Panc1 (cell line): ENCODE data around the gene TRIM66. TPM values are rescaled to one million over a fixed set of nuclear protein-coding genes. Genes with fewer than 3 reads are reported as not detected.

Source experiments
- ATAC-seq: fragments of 200-7000 bp; cut with Tn5 transposase; 2 replicates; pipeline ENCODE4 v1.9.1; 2020; ENCODE audit warnings: mild to moderate bottlenecking, moderate library complexity
- BruUV-seq: library from RNA; stranded (reverse); fragments of 400-500 nt; replicated peaks from 2 replicates; lab custom pipeline; 2021; lab: Mats Ljungman, UMichigan
- CTCF ChIA-PET: fragments of 300-600 bp; sonication (Branson Sonifier 250); formaldehyde crosslinking; loops from one replicate; lab custom pipeline; 2022; ENCODE audit warnings: antibody characterized with exemption; lab: Charles Lee
- POLR2A ChIA-PET: fragments of 300-600 bp; sonication (Branson Sonifier 250); formaldehyde crosslinking; loops from one replicate; lab custom pipeline; 2022; ENCODE audit warnings: antibody characterized with exemption; lab: Charles Lee
- DNase-seq: peaks from one replicate; pipeline ENCODE4 v3.0.0-alpha.2; 2010; ENCODE audit warnings: low read depth, low spot score
- H3K27ac ChIP-seq: 2 replicates; pipeline ENCODE4 v1.5.1; 2011; ENCODE audit warnings: mild to moderate bottlenecking, low read length, inconsistent platforms
- H3K27me3 ChIP-seq: fragments of 200-500 bp; sonication (Bioruptor generic); 2 replicates; pipeline ENCODE4 v1.6.0; 2014; ENCODE audit warnings: low read length, inconsistent platforms; ENCODE audit not compliant: control insufficient read depth, insufficient read depth
- H3K36me3 ChIP-seq: fragments of 200-500 bp; sonication (Bioruptor generic); 2 replicates; pipeline ENCODE4 v1.5.1; 2014; ENCODE audit warnings: inconsistent platforms, mild to moderate bottlenecking, low read length, moderate library complexity; ENCODE audit not compliant: control insufficient read depth, insufficient read depth
- H3K4me1 ChIP-seq: 2 replicates; pipeline ENCODE4 v1.5.1; 2011; ENCODE audit warnings: inconsistent platforms, mild to moderate bottlenecking, low read length, moderate library complexity; ENCODE audit not compliant: control insufficient read depth, insufficient read depth
- H3K4me3 ChIP-seq, 2 experiments: 2 replicates each; pipeline ENCODE4 v1.5.1; 2011 to 2012; ENCODE audit warnings: low read depth in 2 of 2, low read length in 2 of 2, mild to moderate bottlenecking in 2 of 2, inconsistent platforms in 1 of 2, moderate library complexity in 1 of 2
- H3K9me3 ChIP-seq: fragments of 200-500 bp; sonication (Bioruptor generic); 2 replicates; pipeline ENCODE4 v1.5.1; 2014; ENCODE audit warnings: low read depth, mild to moderate bottlenecking, inconsistent platforms, low read length, moderate library complexity; ENCODE audit not compliant: control insufficient read depth, insufficient read depth
- POLR2AphosphoS5 ChIP-seq: IDR thresholded peaks from 2 replicates; pipeline ENCODE4 v1.6.1; 2012; ENCODE audit warnings: mild to moderate bottlenecking, low read depth, low read length, moderate library complexity
- REST ChIP-seq, 2 experiments: IDR thresholded peaks; 2 replicates each; pipeline ENCODE4 v1.6.1; 2011 to 2012; ENCODE audit warnings: low read depth in 2 of 2, control low read depth in 1 of 2, low read length in 1 of 2, mild to moderate bottlenecking in 1 of 2, moderate library complexity in 1 of 2; ENCODE audit not compliant: insufficient read depth in 1 of 2
- SIN3A ChIP-seq: IDR thresholded peaks from 2 replicates; pipeline ENCODE4 v1.6.1; 2012; ENCODE audit warnings: low read depth, mild to moderate bottlenecking, low read length, moderate library complexity, borderline replicate concordance; ENCODE audit not compliant: insufficient read depth
- TCF7L2 ChIP-seq: IDR thresholded peaks from 2 replicates; pipeline ENCODE4 v1.6.1; 2011; ENCODE audit warnings: mild to moderate bottlenecking, low read depth, low read length, inconsistent platforms
- in situ Hi-C: cut with HindIII; loops from 2 replicates; pipeline ENCODE4 v1.10.0; 2016; ENCODE audit warnings: low sequenced_read_pairs, low pct_unique_long_range_greater_than_20kb
- intact Hi-C: fragments of 100-400 bp; cut with micrococcal nuclease; formaldehyde crosslinking; loops from one replicate; pipeline ENCODE4 v1.10.0; 2022; ENCODE audit not compliant: unreplicated experiment
- total RNA-seq: library from RNA; stranded (reverse); gene quantifications from one replicate; pipeline ENCODE4 v1.2.1, GENCODE V29; 2021; ENCODE audit not compliant: unreplicated experiment
- TF ChIP-seq, protein P1 (sequence below): fragments of 450-650 bp; IDR thresholded peaks from 2 replicates; pipeline ENCODE4 v1.5.1; 2017; ENCODE audit warnings: mild to moderate bottlenecking

TRIM66 gene
- total RNA-seq, 1 experiment from 2014 or later = 30.4 TPM

- in situ Hi-C loops = no loop called here
- TF ChIP-seq POLR2AphosphoS5 (no peak), REST (IDR thresholded peaks at IDR 0.05; ENCODE audit: insufficient read depth in 1 of 2, low read depth in 2 of 2, low read length in 1 of 2) (no peak), SIN3A (no peak), TCF7L2 (no peak)
- TF ChIP-seq, protein P1, sequence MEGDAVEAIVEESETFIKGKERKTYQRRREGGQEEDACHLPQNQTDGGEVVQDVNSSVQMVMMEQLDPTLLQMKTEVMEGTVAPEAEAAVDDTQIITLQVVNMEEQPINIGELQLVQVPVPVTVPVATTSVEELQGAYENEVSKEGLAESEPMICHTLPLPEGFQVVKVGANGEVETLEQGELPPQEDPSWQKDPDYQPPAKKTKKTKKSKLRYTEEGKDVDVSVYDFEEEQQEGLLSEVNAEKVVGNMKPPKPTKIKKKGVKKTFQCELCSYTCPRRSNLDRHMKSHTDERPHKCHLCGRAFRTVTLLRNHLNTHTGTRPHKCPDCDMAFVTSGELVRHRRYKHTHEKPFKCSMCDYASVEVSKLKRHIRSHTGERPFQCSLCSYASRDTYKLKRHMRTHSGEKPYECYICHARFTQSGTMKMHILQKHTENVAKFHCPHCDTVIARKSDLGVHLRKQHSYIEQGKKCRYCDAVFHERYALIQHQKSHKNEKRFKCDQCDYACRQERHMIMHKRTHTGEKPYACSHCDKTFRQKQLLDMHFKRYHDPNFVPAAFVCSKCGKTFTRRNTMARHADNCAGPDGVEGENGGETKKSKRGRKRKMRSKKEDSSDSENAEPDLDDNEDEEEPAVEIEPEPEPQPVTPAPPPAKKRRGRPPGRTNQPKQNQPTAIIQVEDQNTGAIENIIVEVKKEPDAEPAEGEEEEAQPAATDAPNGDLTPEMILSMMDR = no peak
- H3K4me3 ChIP-seq = no peak overlapping the region
- ATAC-seq (no peak), DNase-seq (no peak)
- H3K27me3 ChIP-seq = no peaks in the 10 kb centered on the region
- H3K9me3 ChIP-seq = no peaks in the 10 kb centered on the region
- intact Hi-C loops = no loop called here
- ChIA-PET POLR2A (no interaction called here), CTCF (no interaction called here)
- no TSS peak for BruUV-seq
- no peak overlapping the region for H3K27ac ChIP-seq
- H3K36me3 ChIP-seq = peaks cover 3% of the 10 kb centered on the region; the same call in 1 of the 2 replicates
- peaks cover 12% of the 10 kb centered on the region for H3K4me1 ChIP-seq
Observed at GRCh38 chr11:8693010-8693551, 10.6 kb upstream of the TRIM66 start.

GRCh38 chr11:8692417-8692816 is 10.0 kb upstream of the TRIM66 start:
- in situ Hi-C loops (no loop called here), intact Hi-C loops (no loop called here)
- peaks cover 3% of the 10 kb centered on the region; the same call in 1 of the 2 replicates for H3K36me3 ChIP-seq
- TF ChIP-seq, protein P1 = no peak
- TF ChIP-seq SIN3A (no peak), TCF7L2 (no peak), REST (IDR thresholded peaks at IDR 0.05; ENCODE audit: insufficient read depth in 1 of 2, low read depth in 2 of 2, low read length in 1 of 2) (no peak), POLR2AphosphoS5 (no peak)
- H3K27me3 ChIP-seq = no peaks in the 10 kb centered on the region
- H3K27ac ChIP-seq = no peak overlapping the region
- BruUV-seq = no TSS peak
- POLR2A ChIA-PET = no interaction called here
- DNase-seq (no peak), ATAC-seq (no peak)
- CTCF ChIA-PET = no interaction called here
- H3K4me3 ChIP-seq = no peak overlapping the region
- H3K9me3 ChIP-seq = no peaks in the 10 kb centered on the region
- H3K4me1 ChIP-seq = peaks cover 16% of the 10 kb centered on the region
